OCI-LY1 (cell line): ENCODE data around the gene GGN.

Source experiments
- CTCF ChIP-seq: fragments of 200-600 bp; sonication (generic), shearing (Covaris generic); IDR thresholded peaks from 2 replicates; pipeline ENCODE4 v1.5.1; 2017; ENCODE audit warnings: mild to moderate bottlenecking, antibody characterized with exemption, low read length, moderate library complexity, mixed read lengths
- EZH2 ChIP-seq: fragments of 200-600 bp; sonication (generic), shearing (Covaris generic); IDR thresholded peaks from 2 replicates; pipeline ENCODE4 v1.8.0; 2017; ENCODE audit warnings: borderline replicate concordance, mixed run types, mild to moderate bottlenecking, antibody characterized with exemption, low read length, moderate library complexity, mixed read lengths

GRCh38 chr19:38421856-38422255 lies 34.0 kb upstream of the GGN start:
- TF ChIP-seq CTCF: no peak
- TF ChIP-seq EZH2: no peak
